ENCODE measurements around the gene DST. TPM values are rescaled to one million over a fixed set of nuclear protein-coding genes. Genes with fewer than 3 reads are reported as not detected.

Gene DST
- total and polyA plus RNA-seq, 2 of the 4 experiments (the other 2 are of a cell fraction) = 97.7 to 452 TPM

GRCh38 chr6:56479381-56479780 lies 163.3 kb downstream of the DST start:
- no peak for ATAC-seq (ENCODE audit: low read depth)
- no peaks in the 10 kb centered on the region; the same call in 1 of the 2 replicates for H3K9me1 ChIP-seq (ENCODE audit: insufficient read depth, low read length)
- H3K36me3 ChIP-seq (ENCODE audit: control insufficient read depth, insufficient read depth, low read length) = peaks cover 53% of the 10 kb centered on the region
- no peak for DNase-seq
- H4K8ac ChIP-seq (ENCODE audit: low read depth in 2 of 2, low read length in 2 of 2) = no peak overlapping the region
- H3K4me1 ChIP-seq (ENCODE audit: control insufficient read depth, insufficient read depth, low read length) = no peaks in the 10 kb centered on the region; the same call in 1 of the 2 replicates
- CTCF ChIA-PET = no interaction called here
- POLR2A ChIA-PET (ENCODE audit: unreplicated experiment) = no interaction called here
- no peak overlapping the region for H2BK120ac ChIP-seq (ENCODE audit: low read depth, low read length)
- H3K18ac ChIP-seq (ENCODE audit: low read depth, low read length) = no peak overlapping the region
- H2AFZ ChIP-seq (replicated peaks; ENCODE audit: low read length, poor library complexity) = no peak overlapping the region
- H3K4me2 ChIP-seq (ENCODE audit: low read depth, low read length) = no peak overlapping the region
- no peak overlapping the region for H2AK9ac ChIP-seq (replicated peaks; ENCODE audit: low read depth, low read length, poor library complexity)
- H2BK20ac ChIP-seq (ENCODE audit: low read depth, low read length) = no peak overlapping the region
- peaks cover 2% of the 10 kb centered on the region; the same call in 1 of the 2 replicates for H3K9me3 ChIP-seq (ENCODE audit: control insufficient read depth, insufficient read depth, low read length)
- H4K5ac ChIP-seq (ENCODE audit: low read depth, low read length) = no peak overlapping the region
- H3K27ac ChIP-seq (ENCODE audit: insufficient read depth, low read length) = no peak overlapping the region
- no peak overlapping the region for H2BK5ac ChIP-seq (ENCODE audit: low read depth, low read length, poor library complexity, severe bottlenecking)
- H3K23ac ChIP-seq (ENCODE audit: low read depth, low read length) = no peak overlapping the region
- TF ChIP-seq RCOR1 (IDR thresholded peaks at IDR 0.05; ENCODE audit: insufficient replicate concordance, low read length) = no peak
- TF ChIP-seq POLR2A (IDR thresholded peaks at IDR 0.05; ENCODE audit: low read depth, low read length) = no peak
- TF ChIP-seq ELK1 (IDR thresholded peaks at IDR 0.05; ENCODE audit: borderline replicate concordance, low read depth, low read length) = no peak
- no peak for TF ChIP-seq RAD21 (IDR thresholded peaks at IDR 0.05; ENCODE audit: low read length)
- TF ChIP-seq SMC3 (IDR thresholded peaks at IDR 0.05; ENCODE audit: low read depth, low read length) = no peak
- TF ChIP-seq, protein P1, sequence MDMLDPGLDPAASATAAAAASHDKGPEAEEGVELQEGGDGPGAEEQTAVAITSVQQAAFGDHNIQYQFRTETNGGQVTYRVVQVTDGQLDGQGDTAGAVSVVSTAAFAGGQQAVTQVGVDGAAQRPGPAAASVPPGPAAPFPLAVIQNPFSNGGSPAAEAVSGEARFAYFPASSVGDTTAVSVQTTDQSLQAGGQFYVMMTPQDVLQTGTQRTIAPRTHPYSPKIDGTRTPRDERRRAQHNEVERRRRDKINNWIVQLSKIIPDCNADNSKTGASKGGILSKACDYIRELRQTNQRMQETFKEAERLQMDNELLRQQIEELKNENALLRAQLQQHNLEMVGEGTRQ (IDR thresholded peaks at IDR 0.05; ENCODE audit: low read depth, low read length) = no peak
- no peak for TF ChIP-seq BHLHE40 (IDR thresholded peaks at IDR 0.05; ENCODE audit: low read depth, low read length)
- TF ChIP-seq NFE2L2 (IDR thresholded peaks at IDR 0.05; ENCODE audit: low read depth, low read length) = no peak
- no peak for TF ChIP-seq MXI1 (IDR thresholded peaks at IDR 0.05; ENCODE audit: borderline replicate concordance, low read depth, low read length)
- no peak for TF ChIP-seq MAFK (IDR thresholded peaks at IDR 0.05; ENCODE audit: low read depth, low read length)
- TF ChIP-seq CHD1 (IDR thresholded peaks at IDR 0.05; ENCODE audit: low read depth, low read length) = no peak
- TF ChIP-seq RFX5 (IDR thresholded peaks at IDR 0.05; ENCODE audit: low read depth, low read length) = no peak
- TF ChIP-seq FOS (IDR thresholded peaks at IDR 0.05; ENCODE audit: low read depth, low read length) = no peak
- TF ChIP-seq, protein P2, sequence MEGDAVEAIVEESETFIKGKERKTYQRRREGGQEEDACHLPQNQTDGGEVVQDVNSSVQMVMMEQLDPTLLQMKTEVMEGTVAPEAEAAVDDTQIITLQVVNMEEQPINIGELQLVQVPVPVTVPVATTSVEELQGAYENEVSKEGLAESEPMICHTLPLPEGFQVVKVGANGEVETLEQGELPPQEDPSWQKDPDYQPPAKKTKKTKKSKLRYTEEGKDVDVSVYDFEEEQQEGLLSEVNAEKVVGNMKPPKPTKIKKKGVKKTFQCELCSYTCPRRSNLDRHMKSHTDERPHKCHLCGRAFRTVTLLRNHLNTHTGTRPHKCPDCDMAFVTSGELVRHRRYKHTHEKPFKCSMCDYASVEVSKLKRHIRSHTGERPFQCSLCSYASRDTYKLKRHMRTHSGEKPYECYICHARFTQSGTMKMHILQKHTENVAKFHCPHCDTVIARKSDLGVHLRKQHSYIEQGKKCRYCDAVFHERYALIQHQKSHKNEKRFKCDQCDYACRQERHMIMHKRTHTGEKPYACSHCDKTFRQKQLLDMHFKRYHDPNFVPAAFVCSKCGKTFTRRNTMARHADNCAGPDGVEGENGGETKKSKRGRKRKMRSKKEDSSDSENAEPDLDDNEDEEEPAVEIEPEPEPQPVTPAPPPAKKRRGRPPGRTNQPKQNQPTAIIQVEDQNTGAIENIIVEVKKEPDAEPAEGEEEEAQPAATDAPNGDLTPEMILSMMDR (conservative IDR thresholded peaks at IDR 0.05; ENCODE audit: low read depth, low read length) = no peak
- TF ChIP-seq MAZ (IDR thresholded peaks at IDR 0.05; ENCODE audit: borderline replicate concordance, low read depth, low read length) = no peak
- no peak for TF ChIP-seq CEBPB (IDR thresholded peaks at IDR 0.05; ENCODE audit: low read depth, low read length)
- H3K4ac ChIP-seq (ENCODE audit: low read depth, low read length) = no peak overlapping the region
- H3K56ac ChIP-seq (ENCODE audit: extremely low read depth, insufficient read depth, low read length) = no peak overlapping the region
- no peak overlapping the region for H3K9ac ChIP-seq (ENCODE audit: low read depth, low read length)
- no peak overlapping the region for H2BK15ac ChIP-seq (ENCODE audit: low read depth, low read length)
- in situ Hi-C loops (cut with MboI; ENCODE audit: low sequenced_read_pairs) (no loop called here), intact Hi-C loops (cut with micrococcal nuclease) (no loop called here), dilution Hi-C loops (cut with HindIII; ENCODE audit: low sequenced_read_pairs, unreplicated experiment) (no loop called here)
- BruUV-seq (replicated peaks) = no TSS peak
- H3K4me3 ChIP-seq (ENCODE audit: insufficient read depth, low read depth, low read length) = no peak overlapping the region
- H2AK5ac ChIP-seq (ENCODE audit: low read depth, low read length) = no peak overlapping the region
- no peak overlapping the region for H3K14ac ChIP-seq (replicated peaks; ENCODE audit: low read depth, low read length)
- no CpG with 5 or more reads among the region's 3 CpGs for WGBS, 2 experiments (ENCODE audit: extremely low coverage in 2 of 2, insufficient read length in 1 of 2)
- peaks cover 26 to 42% of the 10 kb centered on the region in 2 experiments for H3K79me1 ChIP-seq (ENCODE audit: low read depth in 1 of 2, low read length in 2 of 2)
- H4K91ac ChIP-seq (ENCODE audit: insufficient read depth, low read depth, low read length) = no peak overlapping the region
- no peaks in the 10 kb centered on the region for H3K27me3 ChIP-seq (ENCODE audit: control insufficient read depth, insufficient read depth, low read length)
- peaks cover under 1% of the 10 kb centered on the region; the same call in 1 of the 2 replicates for H4K20me1 ChIP-seq (ENCODE audit: insufficient read depth, low read length)
